CD14-positive monocyte (primary cell): Measurements from ENCODE around the gene SLIT3. TPM values are rescaled to one million over a fixed set of nuclear protein-coding genes. Genes with fewer than 3 reads are reported as not detected.

Source experiments
- DNase-seq, 3 donors: peaks; one replicate each; pipeline ENCODE4 v3.0.0-alpha.2; 2011 to 2022
- H2AFZ ChIP-seq: 2 replicates; pipeline ENCODE4 v1.6.0; 2012; ENCODE audit warnings: mild to moderate bottlenecking, low read depth, low read length, inconsistent platforms; ENCODE audit not compliant: insufficient read depth, poor library complexity, severe bottlenecking
- H3K27ac ChIP-seq, 2 donors: 1 replicate in 1 of 2; 2 replicates in 1 of 2; pipeline ENCODE4 v1.5.1; 2012 to 2013; ENCODE audit warnings: low read length in 2 of 2, control low read depth in 1 of 2, inconsistent platforms in 1 of 2, low read depth in 1 of 2, mild to moderate bottlenecking in 1 of 2
- H3K27me3 ChIP-seq, 2 donors: one replicate each; pipeline versions ENCODE4 v1.6.0 to v1.6.1; 2011 to 2013; ENCODE audit warnings: low read length in 2 of 2; ENCODE audit not compliant: control insufficient read depth in 2 of 2, insufficient read depth in 2 of 2
- H3K36me3 ChIP-seq, 2 donors: replicated peaks in 1 of 2; 1 replicate in 1 of 2; 2 replicates in 1 of 2; pipeline versions ENCODE4 v1.5.1 to v1.6.1; 2012 to 2013; ENCODE audit warnings: low read length in 2 of 2, control low read depth in 1 of 2, inconsistent platforms in 1 of 2, mild to moderate bottlenecking in 1 of 2; ENCODE audit not compliant: insufficient read depth in 2 of 2, control insufficient read depth in 1 of 2
- H3K4me1 ChIP-seq, 2 donors: 1 replicate in 1 of 2; 2 replicates in 1 of 2; pipeline versions ENCODE4 v1.5.1 to v1.6.1; 2012 to 2013; ENCODE audit warnings: low read length in 2 of 2, control low read depth in 1 of 2, inconsistent platforms in 1 of 2, mild to moderate bottlenecking in 1 of 2, moderate library complexity in 1 of 2; ENCODE audit not compliant: insufficient read depth in 2 of 2, control insufficient read depth in 1 of 2
- H3K4me2 ChIP-seq: replicated peaks from 2 replicates; pipeline ENCODE3; 2012; ENCODE audit warnings: low read length, moderate library complexity, mild to moderate bottlenecking; ENCODE audit not compliant: poor library complexity, severe bottlenecking; ENCODE audit errors: extremely low read depth
- H3K4me3 ChIP-seq, 3 experiments: fragments of 200-600 bp in 1 of 3; sonication (generic) in 1 of 3; replicated peaks in 1 of 3; 1 replicate in 2 of 3; 2 replicates in 1 of 3; pipeline ENCODE4 v1.5.1; 2011 to 2013; ENCODE audit warnings: low read length in 3 of 3, mild to moderate bottlenecking in 3 of 3, control low read depth in 2 of 3, low read depth in 2 of 3, inconsistent platforms in 1 of 3, moderate library complexity in 1 of 3
- H3K79me2 ChIP-seq: 2 replicates; pipeline ENCODE4 v1.6.0; 2012; ENCODE audit warnings: mild to moderate bottlenecking, control low read depth, inconsistent platforms, low read length, moderate library complexity; ENCODE audit not compliant: insufficient read depth
- H3K9ac ChIP-seq: 2 replicates; pipeline ENCODE4 v1.6.0; 2017; ENCODE audit warnings: low read length, mild to moderate bottlenecking; ENCODE audit not compliant: insufficient read depth, poor library complexity, severe bottlenecking
- H3K9me3 ChIP-seq, 2 donors: replicated peaks in 1 of 2; 1 replicate in 1 of 2; 2 replicates in 1 of 2; pipeline versions ENCODE4 v1.5.1 to v1.6.1; 2012 to 2013; ENCODE audit warnings: low read length in 2 of 2, control low read depth in 1 of 2; ENCODE audit not compliant: control insufficient read depth in 1 of 2, insufficient read depth in 1 of 2
- H4K20me1 ChIP-seq: 2 replicates; pipeline ENCODE4 v1.6.0; 2012; ENCODE audit warnings: mild to moderate bottlenecking, low read length, control low read depth, moderate library complexity; ENCODE audit not compliant: insufficient read depth
- H3K27ac Mint-ChIP-seq, 7 donors: one replicate each; pipeline ENCODE4 v1.8.0; 2020; ENCODE audit warnings: mild to moderate bottlenecking in 7 of 7, mixed read lengths in 7 of 7, moderate library complexity in 6 of 7, inconsistent platforms in 2 of 7
- H3K27me3 Mint-ChIP-seq, 3 donors: one replicate each; pipeline ENCODE4 v1.8.0; 2021 to 2022; ENCODE audit warnings: low read depth in 3 of 3, mild to moderate bottlenecking in 3 of 3, mixed read lengths in 3 of 3, moderate library complexity in 3 of 3, inconsistent platforms in 1 of 3
- H3K36me3 Mint-ChIP-seq, 2 donors: one replicate each; pipeline ENCODE4 v1.8.0; 2020; ENCODE audit warnings: mixed read lengths in 2 of 2, inconsistent platforms in 1 of 2, mild to moderate bottlenecking in 1 of 2
- H3K4me1 Mint-ChIP-seq: one replicate; pipeline ENCODE4 v1.8.0; 2020; ENCODE audit warnings: mild to moderate bottlenecking, mixed read lengths
- H3K4me3 Mint-ChIP-seq, 2 donors: one replicate each; pipeline ENCODE4 v1.8.0; 2020; ENCODE audit warnings: mild to moderate bottlenecking in 2 of 2, mixed read lengths in 2 of 2, moderate library complexity in 1 of 2
- H3K9me3 Mint-ChIP-seq, 7 donors: one replicate each; pipeline ENCODE4 v1.8.0; 2020 to 2022; ENCODE audit warnings: mixed read lengths in 7 of 7, mild to moderate bottlenecking in 6 of 7, moderate library complexity in 6 of 7, inconsistent platforms in 2 of 7
- CTCF ChIP-seq: fragments of 200-600 bp; IDR thresholded peaks from one replicate; pipeline ENCODE4 v1.8.0; 2022; ENCODE audit warnings: antibody characterized with exemption, mild to moderate bottlenecking
- WGBS: methylation state at CpG from one replicate; pipeline ENCODE4 v1.1.5; 2013; ENCODE audit warnings: missing lambda C conversion rate; ENCODE audit not compliant: insufficient coverage; 5-methylcytosine and 5-hydroxymethylcytosine counted together
- intact Hi-C, 2 donors: fragments of 100-400 bp; cut with micrococcal nuclease; formaldehyde crosslinking; loops; one replicate each; pipeline versions ENCODE4 v1.15.0 to v1.15.1; 2023
- polyA plus RNA-seq, 3 donors: library from polyadenylated mRNA; depleted of rRNA in 1 of 3; unstranded in 2 of 3; stranded (reverse) in 1 of 3; fragments of 300-500 nt in 2 of 3; fragments of >200 nt in 1 of 3; fragmentation: Illumina TruSeq in 2 of 3; gene quantifications; 1 replicate in 2 of 3; 2 replicates in 1 of 3; pipeline ENCODE4 v1.2.3, GENCODE V29; 2012 to 2021

SLIT3 gene
- polyA plus RNA-seq, 3 donors = not detected

- no peak overlapping the region for H3K4me2 ChIP-seq
- no peaks in the 10 kb centered on the region for H3K36me3 Mint-ChIP-seq
- H3K9me3 ChIP-seq = no peaks in the 10 kb centered on the region
- no peak overlapping the region for H3K27ac ChIP-seq
- WGBS = 78% methylated on average over 4 of the region's 5 CpGs
- intact Hi-C loops = no loop called here
- H3K79me2 ChIP-seq = no peaks in the 10 kb centered on the region
- H3K4me3 ChIP-seq = no peak overlapping the region
- H3K4me1 ChIP-seq = no peaks in the 10 kb centered on the region
- DNase-seq = no peak
- peaks cover 0 to 6% (median 3%) of the 10 kb centered on the region in 3 donors for H3K27me3 Mint-ChIP-seq
- no peaks in the 10 kb centered on the region for H3K27me3 ChIP-seq
- no peak for TF ChIP-seq CTCF
- H3K4me3 Mint-ChIP-seq = no peak overlapping the region
- no peak overlapping the region for H2AFZ ChIP-seq
- no peak overlapping the region for H3K9ac ChIP-seq
- peaks cover 0 to 1% (median 0%) of the 10 kb centered on the region in 7 donors for H3K9me3 Mint-ChIP-seq
- no peaks in the 10 kb centered on the region for H4K20me1 ChIP-seq
- no peak overlapping the region for H3K27ac Mint-ChIP-seq
- H3K36me3 ChIP-seq = no peaks in the 10 kb centered on the region
- H3K4me1 Mint-ChIP-seq = no peaks in the 10 kb centered on the region
Observed at GRCh38 chr5:169011451-169011850, 289.5 kb downstream of the SLIT3 start.

- Histone ChIP-seq H3K9me3 (no peaks in the 10 kb centered on the region), H3K36me3 (no peaks in the 10 kb centered on the region), H4K20me1 (no peaks in the 10 kb centered on the region), H3K79me2 (no peaks in the 10 kb centered on the region), H3K9ac (no peak overlapping the region), H3K4me2 (no peak overlapping the region), H3K4me3 (no peak overlapping the region), H3K27ac (no peak overlapping the region), H3K27me3 (no peaks in the 10 kb centered on the region), H2AFZ (no peak overlapping the region), H3K4me1 (no peaks in the 10 kb centered on the region)
- Mint-ChIP-seq H3K27ac (no peak overlapping the region), H3K36me3 (no peaks in the 10 kb centered on the region), H3K27me3 (peaks cover 0 to 6% (median 3%) of the 10 kb centered on the region in 3 donors), H3K9me3 (peaks cover 0 to 1% (median 0%) of the 10 kb centered on the region in 7 donors), H3K4me1 (no peaks in the 10 kb centered on the region), H3K4me3 (no peak overlapping the region)
- DNase-seq = no peak
- no CpG with 5 or more reads among the region's 4 CpGs for WGBS
- TF ChIP-seq CTCF = no peak
- intact Hi-C loops = no loop called here
Observed at GRCh38 chr5:169011009-169011408, 289.9 kb downstream of the SLIT3 start.
